ENCODE measurements around the gene THADA.

DNA sequence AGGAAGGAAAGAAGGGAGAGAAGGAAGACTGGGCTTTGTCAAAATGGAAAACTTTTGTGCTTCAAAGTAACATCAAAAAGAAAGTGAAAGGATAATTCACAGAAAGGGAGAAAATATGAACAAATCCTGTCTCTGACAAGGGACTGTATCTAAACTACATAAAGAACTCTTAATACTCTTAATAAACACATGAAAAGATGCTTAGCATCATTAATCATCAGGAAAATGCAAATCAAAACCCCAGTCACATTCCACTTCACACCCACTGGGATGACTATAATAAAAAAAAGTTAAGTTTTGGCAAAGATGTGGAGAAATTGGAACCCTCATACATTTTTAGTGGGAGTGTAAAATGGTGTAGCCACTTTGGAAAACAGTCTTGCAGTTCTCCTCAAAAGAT lies 357.7 kb downstream of the THADA start:
- TF ChIP-seq, protein P1, sequence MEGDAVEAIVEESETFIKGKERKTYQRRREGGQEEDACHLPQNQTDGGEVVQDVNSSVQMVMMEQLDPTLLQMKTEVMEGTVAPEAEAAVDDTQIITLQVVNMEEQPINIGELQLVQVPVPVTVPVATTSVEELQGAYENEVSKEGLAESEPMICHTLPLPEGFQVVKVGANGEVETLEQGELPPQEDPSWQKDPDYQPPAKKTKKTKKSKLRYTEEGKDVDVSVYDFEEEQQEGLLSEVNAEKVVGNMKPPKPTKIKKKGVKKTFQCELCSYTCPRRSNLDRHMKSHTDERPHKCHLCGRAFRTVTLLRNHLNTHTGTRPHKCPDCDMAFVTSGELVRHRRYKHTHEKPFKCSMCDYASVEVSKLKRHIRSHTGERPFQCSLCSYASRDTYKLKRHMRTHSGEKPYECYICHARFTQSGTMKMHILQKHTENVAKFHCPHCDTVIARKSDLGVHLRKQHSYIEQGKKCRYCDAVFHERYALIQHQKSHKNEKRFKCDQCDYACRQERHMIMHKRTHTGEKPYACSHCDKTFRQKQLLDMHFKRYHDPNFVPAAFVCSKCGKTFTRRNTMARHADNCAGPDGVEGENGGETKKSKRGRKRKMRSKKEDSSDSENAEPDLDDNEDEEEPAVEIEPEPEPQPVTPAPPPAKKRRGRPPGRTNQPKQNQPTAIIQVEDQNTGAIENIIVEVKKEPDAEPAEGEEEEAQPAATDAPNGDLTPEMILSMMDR (IDR thresholded peaks at IDR 0.05): no peak
- TF ChIP-seq POLR2A (IDR thresholded peaks at IDR 0.05) (no peak), POLR2AphosphoS5 (IDR thresholded peaks at IDR 0.05) (no peak), EP300 (IDR thresholded peaks at IDR 0.05) (no peak)

Data from suprapubic skin (tissue), 4 donors.